Muscle of back (tissue), 13 donors: ENCODE measurements around the gene CHERP. TPM values are rescaled to one million over a fixed set of nuclear protein-coding genes. Genes with fewer than 3 reads are reported as not detected.

Experiments used
- DNase-seq, 3 donors: peaks; one replicate each; pipeline versions ENCODE4 v3.0.0 to v3.0.0-alpha.2; 2013
- long read RNA-seq, 9 donors: transcript quantifications; one replicate each; lab custom pipeline, GENCODE V29; 2026
- polyA plus RNA-seq, 10 donors: library from polyadenylated mRNA; unstranded; fragments of 120-200 nt; gene quantifications; one replicate each; pipeline ENCODE4 v1.2.1, GENCODE V29; 2013; ENCODE audit not compliant: insufficient read length in 10 of 10

Gene CHERP, protein sequence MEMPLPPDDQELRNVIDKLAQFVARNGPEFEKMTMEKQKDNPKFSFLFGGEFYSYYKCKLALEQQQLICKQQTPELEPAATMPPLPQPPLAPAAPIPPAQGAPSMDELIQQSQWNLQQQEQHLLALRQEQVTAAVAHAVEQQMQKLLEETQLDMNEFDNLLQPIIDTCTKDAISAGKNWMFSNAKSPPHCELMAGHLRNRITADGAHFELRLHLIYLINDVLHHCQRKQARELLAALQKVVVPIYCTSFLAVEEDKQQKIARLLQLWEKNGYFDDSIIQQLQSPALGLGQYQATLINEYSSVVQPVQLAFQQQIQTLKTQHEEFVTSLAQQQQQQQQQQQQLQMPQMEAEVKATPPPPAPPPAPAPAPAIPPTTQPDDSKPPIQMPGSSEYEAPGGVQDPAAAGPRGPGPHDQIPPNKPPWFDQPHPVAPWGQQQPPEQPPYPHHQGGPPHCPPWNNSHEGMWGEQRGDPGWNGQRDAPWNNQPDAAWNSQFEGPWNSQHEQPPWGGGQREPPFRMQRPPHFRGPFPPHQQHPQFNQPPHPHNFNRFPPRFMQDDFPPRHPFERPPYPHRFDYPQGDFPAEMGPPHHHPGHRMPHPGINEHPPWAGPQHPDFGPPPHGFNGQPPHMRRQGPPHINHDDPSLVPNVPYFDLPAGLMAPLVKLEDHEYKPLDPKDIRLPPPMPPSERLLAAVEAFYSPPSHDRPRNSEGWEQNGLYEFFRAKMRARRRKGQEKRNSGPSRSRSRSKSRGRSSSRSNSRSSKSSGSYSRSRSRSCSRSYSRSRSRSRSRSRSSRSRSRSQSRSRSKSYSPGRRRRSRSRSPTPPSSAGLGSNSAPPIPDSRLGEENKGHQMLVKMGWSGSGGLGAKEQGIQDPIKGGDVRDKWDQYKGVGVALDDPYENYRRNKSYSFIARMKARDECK
- polyA plus RNA-seq = 10 to 100 TPM; 24.0 to 36.3 (median 30.6) TPM
- long read RNA-seq, donor 1, full-length matches to known transcripts = 1 of 1 reads
- long read RNA-seq, donor 1, partial matches to known transcripts = 0 of 1 reads
- long read RNA-seq, donor 1, other reads (novel, unspliced or antisense) = 0 of 1 reads
- long read RNA-seq, donor 2 = 0 reads
- long read RNA-seq, donor 3 = 0 reads
- long read RNA-seq, donor 4, full-length matches to known transcripts = 3 of 3 reads
- long read RNA-seq, donor 4, partial matches to known transcripts = 0 of 3 reads
- long read RNA-seq, donor 4, other reads (novel, unspliced or antisense) = 0 of 3 reads
- long read RNA-seq, donor 5, partial matches to known transcripts = 23 of 24 reads
- long read RNA-seq, donor 5, other reads (novel, unspliced or antisense) = 0 of 24 reads
- long read RNA-seq, donor 6, partial matches to known transcripts = 6 of 7 reads
- long read RNA-seq, donor 6, other reads (novel, unspliced or antisense) = 0 of 7 reads
- long read RNA-seq, donor 7, partial matches to known transcripts = 0 of 1 reads
- long read RNA-seq, donor 7, other reads (novel, unspliced or antisense) = 0 of 1 reads
- long read RNA-seq, donor 8, partial matches to known transcripts = 0 of 1 reads
- long read RNA-seq, donor 8, other reads (novel, unspliced or antisense) = 0 of 1 reads
- long read RNA-seq, donor 9 = 0 reads

- peak; percentile 95 to 98 (median 97) for DNase-seq
Measured at GRCh38 chr19:16542045-16542909, at the start of gene CHERP. TSS of gene CHERP (minus strand) at chr19:16542437. CDS start at chr19:16542378, 59 bp downstream.

DNA sequence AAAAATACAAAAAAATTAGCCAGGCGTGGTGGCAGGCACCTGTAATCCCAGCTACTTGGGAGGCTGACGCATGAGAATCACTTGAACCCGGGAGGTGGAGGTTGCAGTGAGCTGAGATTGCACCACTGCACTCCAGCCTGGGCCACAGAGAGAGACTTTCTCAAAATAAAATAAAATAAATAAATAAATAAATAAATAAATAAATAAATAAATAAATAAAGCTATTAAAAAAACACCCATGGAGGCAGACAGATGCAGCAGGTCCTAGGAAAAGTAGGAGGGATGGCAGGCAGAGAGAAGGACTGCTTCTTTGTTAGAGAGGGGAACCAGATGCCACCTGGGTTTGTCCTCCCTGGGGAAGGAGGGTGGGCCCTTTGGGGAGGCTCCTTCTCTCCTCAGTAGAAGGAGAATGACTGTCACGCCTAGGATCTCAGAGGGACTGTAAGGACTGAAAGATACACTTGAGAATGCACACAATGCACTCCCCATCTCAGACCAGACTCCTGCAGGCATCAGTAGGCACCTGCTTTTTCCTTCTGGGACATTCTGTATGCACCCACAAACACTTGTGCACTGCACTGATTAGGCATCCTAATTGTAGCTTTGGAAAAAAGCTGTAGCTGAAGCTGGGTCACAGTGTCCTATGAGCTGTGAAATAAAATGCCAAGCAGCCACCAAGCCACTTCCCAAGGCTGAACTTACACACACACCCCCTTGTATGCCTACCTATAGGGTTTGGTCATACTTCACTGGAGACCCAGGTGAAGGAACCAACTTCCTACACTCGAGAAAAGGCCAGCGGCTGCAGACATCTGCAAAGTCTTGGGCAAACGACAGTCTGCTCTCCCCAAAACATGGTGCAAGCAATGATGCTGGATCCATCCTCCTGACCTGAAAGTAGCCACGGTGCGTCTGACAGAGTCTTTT is 48.9 kb upstream of the CHERP start:
- DNase-seq = no peak

GRCh38 chr19:16589917-16590316 is 47.7 kb upstream of the CHERP start:
- DNase-seq = no peak

DNA sequence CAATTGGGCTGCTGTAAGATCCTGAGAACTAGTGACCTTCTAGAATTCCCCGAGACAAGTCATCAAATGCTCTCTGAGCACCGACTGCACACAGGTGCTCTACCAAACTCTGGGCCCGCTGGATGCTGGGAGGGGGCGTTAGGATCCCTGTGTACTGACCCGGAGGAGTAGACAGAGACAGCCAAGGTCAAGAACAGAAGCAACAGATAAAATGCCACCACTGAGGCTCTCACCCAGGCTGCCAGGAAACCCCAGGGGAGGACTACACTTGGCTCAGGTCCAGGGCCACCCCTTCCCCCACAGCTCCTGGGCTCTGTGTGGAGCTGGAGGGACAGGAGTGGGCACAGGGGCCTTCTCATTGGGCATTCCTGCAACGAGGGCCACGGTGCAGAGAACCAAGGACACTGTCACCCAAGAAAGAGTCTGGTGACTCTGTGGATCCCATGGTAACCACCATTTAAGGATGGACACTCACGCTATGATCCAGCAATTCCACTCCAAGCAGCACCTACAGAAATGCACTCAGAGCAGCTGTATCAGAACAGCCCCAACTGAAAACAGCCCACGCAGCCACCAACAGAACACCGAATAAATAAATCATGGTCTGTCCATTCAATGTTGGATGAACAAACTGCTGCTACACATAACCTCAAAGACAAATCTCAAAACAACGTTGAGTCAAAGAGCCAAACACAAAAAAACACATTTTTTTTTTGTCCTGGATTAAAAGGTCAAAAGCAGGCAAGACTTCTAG is 46.8 kb upstream of the CHERP start:
- DNase-seq = no peak

DNA sequence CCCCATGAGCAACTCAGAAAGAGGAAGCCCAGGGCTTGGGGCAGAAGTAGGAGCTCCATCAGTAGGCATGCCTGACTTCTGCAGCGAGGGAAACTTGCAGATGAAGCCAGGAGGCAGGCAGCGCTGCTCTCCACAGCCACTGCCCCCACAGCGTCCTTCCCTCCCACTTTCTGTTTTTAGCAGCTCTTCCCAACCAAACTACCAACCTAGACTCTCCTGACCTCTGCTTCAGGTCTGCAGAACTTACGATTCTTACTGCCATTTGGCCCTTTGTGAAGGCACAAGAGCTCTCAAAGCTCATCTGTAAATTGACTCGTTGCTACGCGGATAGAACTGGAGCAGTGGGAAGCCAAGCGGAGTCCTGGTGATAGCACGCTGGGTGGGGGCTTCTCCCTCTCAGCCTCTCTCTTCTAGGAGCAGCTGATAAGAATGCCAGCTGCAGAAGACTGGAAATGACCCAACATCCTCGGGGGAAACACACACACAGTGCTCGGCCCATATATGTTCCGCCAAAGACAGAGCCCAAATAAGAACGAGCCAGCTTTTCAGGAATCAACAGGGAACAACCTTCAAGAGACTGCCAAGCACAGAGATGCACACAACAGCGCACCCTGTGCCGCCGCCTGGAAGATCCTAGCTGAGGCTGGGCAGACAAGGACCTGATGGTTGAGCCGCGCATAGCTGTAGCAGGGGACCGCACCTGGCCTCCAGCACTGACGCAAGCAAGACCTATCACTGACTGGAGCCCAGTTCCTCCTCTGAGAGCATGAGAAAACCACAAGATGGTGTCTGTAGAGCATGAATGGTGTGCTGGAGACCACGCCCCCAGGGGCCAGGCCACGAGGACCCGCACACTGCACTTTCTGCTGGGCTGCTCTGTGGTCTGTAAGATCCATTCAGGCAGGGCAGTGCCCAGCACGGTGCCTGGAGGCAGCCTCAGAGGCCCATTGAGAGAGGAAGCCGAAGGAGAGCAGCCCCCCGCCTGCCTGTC is 45.9 kb upstream of the CHERP start:
- peak in 2 of 3 donors; percentile 36 to 50 for DNase-seq

DNA sequence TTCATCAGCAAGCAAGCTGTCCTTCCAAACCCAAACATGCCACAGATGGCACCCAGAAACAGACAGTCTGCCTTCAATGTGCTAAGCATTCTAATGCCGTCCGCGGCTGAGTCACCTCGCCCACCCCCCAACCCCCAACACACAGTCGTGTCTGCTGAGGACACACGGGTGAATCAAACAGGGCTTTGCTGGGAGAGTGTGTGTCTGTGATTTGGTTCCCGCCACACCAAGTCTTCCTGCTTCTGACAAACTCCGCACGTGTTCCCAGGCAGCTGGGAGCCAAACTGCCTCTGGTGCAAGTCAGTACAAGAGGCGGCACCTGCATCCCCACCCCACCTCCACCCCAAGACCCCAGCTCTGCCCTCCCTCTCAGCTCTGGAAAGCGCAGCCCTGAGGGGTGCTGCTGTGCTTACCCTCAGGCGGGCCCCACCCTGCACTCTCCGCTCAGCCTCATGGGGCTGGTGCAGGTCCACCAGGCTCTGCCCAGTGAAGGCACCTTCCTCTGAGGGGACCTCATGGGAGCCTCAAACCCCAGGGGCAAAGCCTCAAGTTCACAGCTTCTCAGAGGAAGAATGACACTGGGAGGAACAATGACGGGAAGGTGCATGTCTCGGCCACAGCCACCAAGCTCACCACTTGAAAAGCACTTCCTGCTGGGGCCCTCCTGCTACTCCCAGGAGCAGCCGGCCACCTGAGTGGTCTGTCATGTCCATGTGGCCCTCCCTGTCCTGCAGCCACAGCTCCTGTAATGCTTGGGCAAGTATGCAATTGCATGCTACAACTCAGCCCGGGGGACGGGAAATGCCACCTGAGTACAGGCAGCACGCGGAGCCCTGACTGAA is 45.0 kb upstream of the CHERP start:
- peak in 1 of 3 donors; percentile 39 for DNase-seq

DNA sequence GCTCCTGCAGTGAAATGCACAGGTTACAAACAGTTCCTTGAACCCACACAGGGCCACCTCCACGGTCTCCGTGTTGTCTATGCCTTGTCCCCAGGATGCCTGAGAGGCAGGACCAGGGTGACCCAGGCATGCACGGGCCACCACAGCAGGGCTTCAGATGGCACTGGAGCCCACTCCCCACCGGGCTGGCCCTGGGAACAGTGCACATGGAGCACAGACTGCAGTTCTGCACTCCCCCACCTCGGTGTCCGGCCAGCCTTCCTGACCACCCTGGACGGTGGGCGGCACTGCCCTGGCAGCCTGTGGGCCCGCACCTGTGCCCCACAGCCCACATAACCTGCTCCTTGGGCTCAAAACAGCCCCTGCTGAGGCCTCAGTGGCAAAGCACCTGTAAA is 44.2 kb upstream of the CHERP start:
- DNase-seq = no peak

GRCh38 chr19:16585808-16586476 is 43.7 kb upstream of the CHERP start:
- no peak for DNase-seq

DNA sequence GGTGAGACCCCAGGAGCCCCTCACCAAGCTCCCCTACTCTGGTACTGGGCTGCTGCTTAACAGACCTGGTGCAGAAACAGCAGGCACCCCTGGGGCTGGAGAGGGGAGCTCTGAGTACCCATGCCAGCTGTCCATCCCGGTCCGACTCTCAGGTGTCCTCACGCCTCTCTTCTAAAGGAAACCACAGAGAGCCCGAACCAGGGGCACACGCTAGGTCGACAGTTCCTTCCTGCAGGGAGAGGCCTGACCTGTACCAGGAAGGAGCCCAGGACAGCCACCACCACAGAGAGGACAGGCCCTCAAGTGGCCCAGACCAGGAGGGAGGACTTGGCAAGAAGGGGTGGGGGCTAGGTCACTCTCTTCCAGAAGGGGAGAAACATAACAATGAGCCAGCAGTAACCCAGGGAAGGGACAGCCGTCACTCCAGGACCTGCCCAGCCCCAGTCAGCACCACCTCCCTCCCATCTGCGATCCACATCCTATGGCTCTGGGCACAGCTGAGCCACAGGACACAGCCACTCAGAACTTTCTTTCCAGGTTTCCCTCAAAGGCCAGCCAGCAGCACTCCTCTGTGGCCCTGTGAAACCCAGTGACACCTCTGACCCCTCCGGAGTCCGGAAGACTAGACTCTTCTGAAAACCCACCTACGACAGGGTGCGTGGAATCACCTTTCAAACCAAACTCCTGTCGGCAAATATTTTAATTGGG is 43.0 kb upstream of the CHERP start:
- DNase-seq = no peak

DNA sequence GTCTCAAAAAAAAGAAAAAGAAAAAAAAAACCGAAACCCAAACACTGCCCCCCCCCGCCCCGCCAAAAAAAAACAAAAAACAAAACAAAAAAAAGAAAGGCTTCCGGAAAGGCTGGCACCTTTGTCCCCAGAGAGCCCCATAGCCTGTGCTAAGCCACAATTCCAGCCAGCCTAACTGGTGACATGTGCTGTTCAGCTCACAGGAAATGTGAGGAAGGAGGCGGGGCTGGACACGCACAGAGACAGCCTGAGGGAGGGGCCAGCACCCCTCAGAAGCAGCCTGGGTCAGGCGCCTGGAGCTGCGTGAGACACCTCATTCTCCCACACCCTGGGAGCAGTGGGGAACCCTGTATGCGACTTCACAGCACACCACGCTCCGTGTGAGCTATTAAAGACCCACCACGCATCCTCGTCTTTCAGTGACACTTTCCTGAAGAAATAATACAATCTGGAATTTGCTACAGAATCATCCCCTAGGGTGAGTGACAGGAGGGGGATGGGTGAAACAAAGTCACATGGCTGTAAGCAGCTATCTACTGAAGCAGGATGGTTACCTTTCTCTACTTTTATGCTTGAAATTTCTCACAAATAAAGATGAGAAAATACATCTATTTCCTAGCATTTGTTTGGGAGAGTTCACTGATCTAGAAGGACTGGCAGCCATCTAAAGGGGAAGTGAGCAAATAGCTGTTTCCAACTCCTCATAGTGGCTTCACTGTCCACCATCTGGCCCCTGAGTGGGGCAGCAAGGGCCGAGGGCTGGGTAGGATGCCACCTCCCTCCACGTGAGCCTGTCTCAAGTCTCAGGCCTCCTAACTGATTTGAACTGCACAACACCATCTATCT is 42.2 kb upstream of the CHERP start:
- peak; percentile 71 to 90 (median 80) for DNase-seq

- no peak for DNase-seq
Measured at GRCh38 chr19:16582486-16583261, 40.4 kb upstream of the CHERP start.

- DNase-seq = no peak
Measured at GRCh38 chr19:16581971-16582343, 39.7 kb upstream of the CHERP start.
